ENCODE results near the gene NMT1. TPM values are rescaled to one million over a fixed set of nuclear protein-coding genes. Genes with fewer than 3 reads are reported as not detected.

NMT1 gene
- total and polyA plus RNA-seq, 2 of the 13 experiments (the other 11 are each of a cell fraction or from before 2014, with no cell fraction given) = 75.7 to 142 TPM

DNA sequence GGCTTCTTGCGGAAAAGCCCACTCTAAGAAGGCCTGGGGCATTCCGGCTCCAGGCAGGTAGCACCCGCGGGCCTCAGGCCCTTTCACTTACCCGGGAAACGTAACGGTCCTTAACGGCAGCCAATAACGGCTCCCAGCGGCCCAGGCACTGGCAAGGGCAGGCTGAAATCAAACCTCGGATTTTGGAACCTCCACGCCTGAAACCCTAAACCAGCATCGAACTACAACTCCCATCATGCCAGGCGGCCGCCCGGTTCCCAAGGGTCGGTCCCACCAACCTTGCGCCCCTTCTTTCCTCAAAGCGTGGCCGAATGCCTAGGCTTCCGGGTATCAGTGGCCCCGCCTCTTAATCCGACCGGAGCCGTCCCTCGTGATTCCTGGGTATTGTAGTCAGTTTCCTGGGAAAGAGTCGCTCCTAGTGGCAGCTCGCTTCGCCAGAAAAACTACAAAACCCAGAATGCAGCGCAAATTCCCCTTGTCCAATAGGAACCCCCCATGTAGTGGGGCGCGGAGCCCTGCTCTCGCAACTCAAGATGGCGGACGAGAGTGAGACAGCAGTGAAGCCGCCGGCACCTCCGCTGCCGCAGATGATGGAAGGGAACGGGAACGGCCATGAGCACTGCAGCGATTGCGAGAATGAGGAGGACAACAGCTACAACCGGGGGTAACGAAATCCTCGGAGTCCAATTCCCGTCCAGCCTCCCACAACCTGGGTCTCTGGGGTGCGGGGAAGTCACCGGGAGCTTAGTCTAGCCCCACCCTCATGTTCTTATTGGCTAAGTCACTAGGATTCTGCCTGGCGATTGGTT lies at the start of gene NMT1 (continued):
- TF ChIP-seq, protein P1, sequence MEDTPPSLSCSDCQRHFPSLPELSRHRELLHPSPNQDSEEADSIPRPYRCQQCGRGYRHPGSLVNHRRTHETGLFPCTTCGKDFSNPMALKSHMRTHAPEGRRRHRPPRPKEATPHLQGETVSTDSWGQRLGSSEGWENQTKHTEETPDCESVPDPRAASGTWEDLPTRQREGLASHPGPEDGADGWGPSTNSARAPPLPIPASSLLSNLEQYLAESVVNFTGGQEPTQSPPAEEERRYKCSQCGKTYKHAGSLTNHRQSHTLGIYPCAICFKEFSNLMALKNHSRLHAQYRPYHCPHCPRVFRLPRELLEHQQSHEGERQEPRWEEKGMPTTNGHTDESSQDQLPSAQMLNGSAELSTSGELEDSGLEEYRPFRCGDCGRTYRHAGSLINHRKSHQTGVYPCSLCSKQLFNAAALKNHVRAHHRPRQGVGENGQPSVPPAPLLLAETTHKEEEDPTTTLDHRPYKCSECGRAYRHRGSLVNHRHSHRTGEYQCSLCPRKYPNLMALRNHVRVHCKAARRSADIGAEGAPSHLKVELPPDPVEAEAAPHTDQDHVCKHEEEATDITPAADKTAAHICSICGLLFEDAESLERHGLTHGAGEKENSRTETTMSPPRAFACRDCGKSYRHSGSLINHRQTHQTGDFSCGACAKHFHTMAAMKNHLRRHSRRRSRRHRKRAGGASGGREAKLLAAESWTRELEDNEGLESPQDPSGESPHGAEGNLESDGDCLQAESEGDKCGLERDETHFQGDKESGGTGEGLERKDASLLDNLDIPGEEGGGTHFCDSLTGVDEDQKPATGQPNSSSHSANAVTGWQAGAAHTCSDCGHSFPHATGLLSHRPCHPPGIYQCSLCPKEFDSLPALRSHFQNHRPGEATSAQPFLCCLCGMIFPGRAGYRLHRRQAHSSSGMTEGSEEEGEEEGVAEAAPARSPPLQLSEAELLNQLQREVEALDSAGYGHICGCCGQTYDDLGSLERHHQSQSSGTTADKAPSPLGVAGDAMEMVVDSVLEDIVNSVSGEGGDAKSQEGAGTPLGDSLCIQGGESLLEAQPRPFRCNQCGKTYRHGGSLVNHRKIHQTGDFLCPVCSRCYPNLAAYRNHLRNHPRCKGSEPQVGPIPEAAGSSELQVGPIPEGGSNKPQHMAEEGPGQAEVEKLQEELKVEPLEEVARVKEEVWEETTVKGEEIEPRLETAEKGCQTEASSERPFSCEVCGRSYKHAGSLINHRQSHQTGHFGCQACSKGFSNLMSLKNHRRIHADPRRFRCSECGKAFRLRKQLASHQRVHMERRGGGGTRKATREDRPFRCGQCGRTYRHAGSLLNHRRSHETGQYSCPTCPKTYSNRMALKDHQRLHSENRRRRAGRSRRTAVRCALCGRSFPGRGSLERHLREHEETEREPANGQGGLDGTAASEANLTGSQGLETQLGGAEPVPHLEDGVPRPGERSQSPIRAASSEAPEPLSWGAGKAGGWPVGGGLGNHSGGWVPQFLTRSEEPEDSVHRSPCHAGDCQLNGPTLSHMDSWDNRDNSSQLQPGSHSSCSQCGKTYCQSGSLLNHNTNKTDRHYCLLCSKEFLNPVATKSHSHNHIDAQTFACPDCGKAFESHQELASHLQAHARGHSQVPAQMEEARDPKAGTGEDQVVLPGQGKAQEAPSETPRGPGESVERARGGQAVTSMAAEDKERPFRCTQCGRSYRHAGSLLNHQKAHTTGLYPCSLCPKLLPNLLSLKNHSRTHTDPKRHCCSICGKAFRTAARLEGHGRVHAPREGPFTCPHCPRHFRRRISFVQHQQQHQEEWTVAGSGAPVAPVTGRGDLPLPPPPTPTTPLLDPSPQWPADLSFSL (CRISPR knock-in tag; IDR thresholded peaks at IDR 0.05) = no peak
- TF ChIP-seq, protein P2, sequence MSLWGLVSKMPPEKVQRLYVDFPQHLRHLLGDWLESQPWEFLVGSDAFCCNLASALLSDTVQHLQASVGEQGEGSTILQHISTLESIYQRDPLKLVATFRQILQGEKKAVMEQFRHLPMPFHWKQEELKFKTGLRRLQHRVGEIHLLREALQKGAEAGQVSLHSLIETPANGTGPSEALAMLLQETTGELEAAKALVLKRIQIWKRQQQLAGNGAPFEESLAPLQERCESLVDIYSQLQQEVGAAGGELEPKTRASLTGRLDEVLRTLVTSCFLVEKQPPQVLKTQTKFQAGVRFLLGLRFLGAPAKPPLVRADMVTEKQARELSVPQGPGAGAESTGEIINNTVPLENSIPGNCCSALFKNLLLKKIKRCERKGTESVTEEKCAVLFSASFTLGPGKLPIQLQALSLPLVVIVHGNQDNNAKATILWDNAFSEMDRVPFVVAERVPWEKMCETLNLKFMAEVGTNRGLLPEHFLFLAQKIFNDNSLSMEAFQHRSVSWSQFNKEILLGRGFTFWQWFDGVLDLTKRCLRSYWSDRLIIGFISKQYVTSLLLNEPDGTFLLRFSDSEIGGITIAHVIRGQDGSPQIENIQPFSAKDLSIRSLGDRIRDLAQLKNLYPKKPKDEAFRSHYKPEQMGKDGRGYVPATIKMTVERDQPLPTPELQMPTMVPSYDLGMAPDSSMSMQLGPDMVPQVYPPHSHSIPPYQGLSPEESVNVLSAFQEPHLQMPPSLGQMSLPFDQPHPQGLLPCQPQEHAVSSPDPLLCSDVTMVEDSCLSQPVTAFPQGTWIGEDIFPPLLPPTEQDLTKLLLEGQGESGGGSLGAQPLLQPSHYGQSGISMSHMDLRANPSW (CRISPR knock-in tag; IDR thresholded peaks at IDR 0.05; ENCODE audit: borderline replicate concordance) = no peak
- TF ChIP-seq CHD2 (IDR thresholded peaks at IDR 0.05; ENCODE audit: low read depth, low read length) (peak; percentile 86), ZNF510 (CRISPR knock-in tag; IDR thresholded peaks at IDR 0.05; ENCODE audit: low read depth) (peak; percentile 97; the same call in 1 of the 2 replicates), MAFF (IDR thresholded peaks at IDR 0.05; ENCODE audit: low read depth, low read length) (0 out of 2 replicates have a peak, but pooled peaks have one; percentile 1), ZNF460 (CRISPR knock-in tag; IDR thresholded peaks at IDR 0.05; ENCODE audit: borderline replicate concordance) (no peak; the same call in 1 of the 2 replicates), AGO2 (optimal IDR thresholded peaks at IDR 0.05; ENCODE audit: low read depth, low read length) (peak; percentile 36), FOXK2 (IDR thresholded peaks at IDR 0.05) (peak; percentile 28; the same call in 1 of the 2 replicates), ZNF644 (CRISPR knock-in tag; IDR thresholded peaks at IDR 0.05; ENCODE audit: low read depth) (no peak), ARNT (IDR thresholded peaks at IDR 0.05) (no peak), ZNF251 (CRISPR knock-in tag; IDR thresholded peaks at IDR 0.05) (no peak), KMT2B (CRISPR knock-in tag; IDR thresholded peaks at IDR 0.05) (peak; percentile 98)
- TF ChIP-seq, protein P3, sequence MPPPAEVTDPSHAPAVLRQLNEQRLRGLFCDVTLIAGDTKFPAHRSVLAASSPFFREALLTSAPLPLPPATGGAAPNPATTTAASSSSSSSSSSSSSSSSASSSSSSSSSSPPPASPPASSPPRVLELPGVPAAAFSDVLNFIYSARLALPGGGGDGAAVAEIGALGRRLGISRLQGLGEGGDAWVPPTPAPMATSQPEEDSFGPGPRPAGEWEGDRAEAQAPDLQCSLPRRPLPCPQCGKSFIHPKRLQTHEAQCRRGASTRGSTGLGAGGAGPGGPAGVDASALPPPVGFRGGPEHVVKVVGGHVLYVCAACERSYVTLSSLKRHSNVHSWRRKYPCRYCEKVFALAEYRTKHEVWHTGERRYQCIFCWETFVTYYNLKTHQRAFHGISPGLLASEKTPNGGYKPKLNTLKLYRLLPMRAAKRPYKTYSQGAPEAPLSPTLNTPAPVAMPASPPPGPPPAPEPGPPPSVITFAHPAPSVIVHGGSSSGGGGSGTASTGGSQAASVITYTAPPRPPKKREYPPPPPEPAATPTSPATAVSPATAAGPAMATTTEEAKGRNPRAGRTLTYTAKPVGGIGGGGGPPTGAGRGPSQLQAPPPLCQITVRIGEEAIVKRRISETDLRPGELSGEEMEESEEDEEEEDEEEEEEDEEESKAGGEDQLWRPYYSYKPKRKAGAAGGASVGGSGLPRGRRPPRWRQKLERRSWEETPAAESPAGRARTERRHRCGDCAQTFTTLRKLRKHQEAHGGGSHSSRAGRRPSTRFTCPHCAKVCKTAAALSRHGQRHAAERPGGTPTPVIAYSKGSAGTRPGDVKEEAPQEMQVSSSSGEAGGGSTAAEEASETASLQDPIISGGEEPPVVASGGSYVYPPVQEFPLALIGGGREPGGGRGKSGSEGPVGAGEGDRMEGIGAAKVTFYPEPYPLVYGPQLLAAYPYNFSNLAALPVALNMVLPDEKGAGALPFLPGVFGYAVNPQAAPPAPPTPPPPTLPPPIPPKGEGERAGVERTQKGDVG (CRISPR knock-in tag; IDR thresholded peaks at IDR 0.05; ENCODE audit: borderline replicate concordance) = no peak; the same call in 1 of the 2 replicates
- TF ChIP-seq, protein P4, sequence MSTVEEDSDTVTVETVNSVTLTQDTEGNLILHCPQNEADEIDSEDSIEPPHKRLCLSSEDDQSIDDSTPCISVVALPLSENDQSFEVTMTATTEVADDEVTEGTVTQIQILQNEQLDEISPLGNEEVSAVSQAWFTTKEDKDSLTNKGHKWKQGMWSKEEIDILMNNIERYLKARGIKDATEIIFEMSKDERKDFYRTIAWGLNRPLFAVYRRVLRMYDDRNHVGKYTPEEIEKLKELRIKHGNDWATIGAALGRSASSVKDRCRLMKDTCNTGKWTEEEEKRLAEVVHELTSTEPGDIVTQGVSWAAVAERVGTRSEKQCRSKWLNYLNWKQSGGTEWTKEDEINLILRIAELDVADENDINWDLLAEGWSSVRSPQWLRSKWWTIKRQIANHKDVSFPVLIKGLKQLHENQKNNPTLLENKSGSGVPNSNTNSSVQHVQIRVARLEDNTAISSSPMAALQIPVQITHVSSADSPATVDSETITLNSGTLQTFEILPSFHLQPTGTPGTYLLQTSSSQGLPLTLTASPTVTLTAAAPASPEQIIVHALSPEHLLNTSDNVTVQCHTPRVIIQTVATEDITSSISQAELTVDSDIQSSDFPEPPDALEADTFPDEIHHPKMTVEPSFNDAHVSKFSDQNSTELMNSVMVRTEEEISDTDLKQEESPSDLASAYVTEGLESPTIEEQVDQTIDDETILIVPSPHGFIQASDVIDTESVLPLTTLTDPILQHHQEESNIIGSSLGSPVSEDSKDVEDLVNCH (CRISPR knock-in tag; IDR thresholded peaks at IDR 0.05) = 0 out of 2 replicates have a peak, but pooled peaks have one; percentile 51

Measured in HepG2 (cell line).